ENCODE data around the gene CDC25C.

Gene CDC25C

DNA sequence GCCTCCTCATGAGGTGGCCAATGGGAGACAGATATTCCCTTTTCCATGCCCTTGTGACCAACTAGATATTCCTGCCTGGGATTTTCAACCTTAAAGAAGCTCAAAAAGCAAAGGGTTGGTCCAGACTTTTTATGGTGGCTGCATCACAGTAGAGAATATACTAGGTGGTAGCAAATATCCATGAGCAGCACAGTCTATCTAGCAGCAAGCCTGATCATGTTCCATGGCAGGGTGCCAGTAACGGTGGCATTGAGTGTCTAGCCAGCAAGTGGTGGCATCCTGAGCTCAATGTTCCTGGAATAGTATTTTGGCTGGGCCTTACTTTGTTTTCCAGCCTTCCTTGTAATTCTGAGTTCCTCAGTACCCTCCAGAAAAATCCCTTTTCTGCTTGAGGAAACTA, 25.8 kb downstream of the CDC25C start:
- ChIA-PET CTCF (no interaction called here), POLR2A (no interaction called here)
- TF ChIP-seq, protein P1, sequence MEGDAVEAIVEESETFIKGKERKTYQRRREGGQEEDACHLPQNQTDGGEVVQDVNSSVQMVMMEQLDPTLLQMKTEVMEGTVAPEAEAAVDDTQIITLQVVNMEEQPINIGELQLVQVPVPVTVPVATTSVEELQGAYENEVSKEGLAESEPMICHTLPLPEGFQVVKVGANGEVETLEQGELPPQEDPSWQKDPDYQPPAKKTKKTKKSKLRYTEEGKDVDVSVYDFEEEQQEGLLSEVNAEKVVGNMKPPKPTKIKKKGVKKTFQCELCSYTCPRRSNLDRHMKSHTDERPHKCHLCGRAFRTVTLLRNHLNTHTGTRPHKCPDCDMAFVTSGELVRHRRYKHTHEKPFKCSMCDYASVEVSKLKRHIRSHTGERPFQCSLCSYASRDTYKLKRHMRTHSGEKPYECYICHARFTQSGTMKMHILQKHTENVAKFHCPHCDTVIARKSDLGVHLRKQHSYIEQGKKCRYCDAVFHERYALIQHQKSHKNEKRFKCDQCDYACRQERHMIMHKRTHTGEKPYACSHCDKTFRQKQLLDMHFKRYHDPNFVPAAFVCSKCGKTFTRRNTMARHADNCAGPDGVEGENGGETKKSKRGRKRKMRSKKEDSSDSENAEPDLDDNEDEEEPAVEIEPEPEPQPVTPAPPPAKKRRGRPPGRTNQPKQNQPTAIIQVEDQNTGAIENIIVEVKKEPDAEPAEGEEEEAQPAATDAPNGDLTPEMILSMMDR (IDR thresholded peaks at IDR 0.05; ENCODE audit: insufficient read depth, low read length, missing control alignments): no peak
- DNase-seq (ENCODE audit: low read depth, low spot score): no peak
- H3K4me3 ChIP-seq (ENCODE audit: low read depth, low read length): no peak overlapping the region

DNA sequence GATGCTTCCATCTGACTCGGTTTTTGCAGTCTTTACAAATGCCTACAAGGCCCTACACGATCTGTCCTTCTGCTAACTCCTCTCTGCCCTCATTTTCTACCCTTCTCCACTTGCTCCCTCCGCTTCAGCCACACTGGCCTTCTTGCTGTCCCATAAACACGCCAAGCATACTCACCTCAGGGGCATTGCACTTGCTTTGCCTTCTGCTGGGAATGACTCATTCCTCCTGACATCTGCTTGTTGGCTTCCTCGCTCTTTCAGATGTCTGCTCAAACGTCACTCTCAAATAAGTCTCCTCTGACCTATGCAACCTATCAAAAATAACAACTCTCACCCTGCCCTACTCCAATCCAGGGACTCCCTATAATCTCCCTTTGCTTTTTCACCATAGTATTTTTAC, 28.2 kb downstream of the CDC25C start:
- H3K4me3 ChIP-seq (ENCODE audit: low read depth, low read length): no peak overlapping the region
- no peak for DNase-seq (ENCODE audit: low read depth, low spot score)
- CTCF ChIA-PET: no interaction called here
- TF ChIP-seq, protein P1 (IDR thresholded peaks at IDR 0.05; ENCODE audit: insufficient read depth, low read length, missing control alignments): no peak
- POLR2A ChIA-PET: no interaction called here

DNA sequence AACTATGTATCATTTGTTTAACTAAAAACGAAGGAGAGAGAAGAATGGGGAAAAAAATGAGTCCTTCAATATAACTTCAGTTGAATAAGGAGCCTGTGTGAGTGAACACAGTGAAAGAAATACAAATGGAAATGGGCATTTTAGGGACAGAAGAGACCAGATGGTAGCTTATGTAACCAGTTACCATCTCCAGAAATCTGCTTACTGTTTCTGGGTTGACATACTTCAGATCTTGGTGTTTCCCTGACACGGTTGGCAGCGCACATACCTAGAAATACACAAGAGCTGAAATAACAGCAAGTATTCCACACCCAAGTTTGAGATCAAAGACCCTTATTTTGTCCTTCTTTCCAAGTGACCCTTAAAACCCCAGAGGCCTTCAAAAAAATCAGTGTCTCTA, 42.3 kb downstream of the CDC25C start:
- ChIA-PET POLR2A (no interaction called here), CTCF (no interaction called here)
- no peak for DNase-seq (ENCODE audit: low read depth, low spot score)
- TF ChIP-seq, protein P1 (IDR thresholded peaks at IDR 0.05; ENCODE audit: insufficient read depth, low read length, missing control alignments): no peak
- no peak overlapping the region for H3K4me3 ChIP-seq (ENCODE audit: low read depth, low read length)

DNA sequence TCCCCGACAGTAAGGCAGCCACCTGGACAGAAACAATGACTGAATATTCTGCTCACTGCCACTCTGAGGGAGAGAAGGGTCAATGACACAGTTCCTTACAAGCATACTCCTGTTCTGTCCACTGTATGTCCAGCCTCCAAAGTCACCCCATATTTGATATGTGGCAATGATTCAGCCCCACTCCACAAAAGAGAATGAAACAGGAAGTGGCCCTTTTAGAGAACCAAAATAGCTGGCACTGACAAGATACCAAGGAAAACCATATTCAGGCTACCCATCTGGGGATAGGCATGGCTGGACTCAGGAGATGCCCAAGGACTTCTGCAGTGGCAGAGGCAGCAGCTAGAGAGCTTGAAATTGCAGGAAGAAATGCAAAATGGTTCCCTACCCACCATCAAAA, 44.4 kb downstream of the CDC25C start:
- DNase-seq (ENCODE audit: low read depth, low spot score): no peak
- CTCF ChIA-PET: interaction anchor here (0.9 to 1.0 kb wide), 2 partner anchors 58 to 63 kb away, joined by 3 read pairs; no protein-coding TSS in a partner anchor
- H3K4me3 ChIP-seq (ENCODE audit: low read depth, low read length): no peak overlapping the region
- TF ChIP-seq, protein P1 (IDR thresholded peaks at IDR 0.05; ENCODE audit: insufficient read depth, low read length, missing control alignments): no peak
- POLR2A ChIA-PET: no interaction called here

DNA sequence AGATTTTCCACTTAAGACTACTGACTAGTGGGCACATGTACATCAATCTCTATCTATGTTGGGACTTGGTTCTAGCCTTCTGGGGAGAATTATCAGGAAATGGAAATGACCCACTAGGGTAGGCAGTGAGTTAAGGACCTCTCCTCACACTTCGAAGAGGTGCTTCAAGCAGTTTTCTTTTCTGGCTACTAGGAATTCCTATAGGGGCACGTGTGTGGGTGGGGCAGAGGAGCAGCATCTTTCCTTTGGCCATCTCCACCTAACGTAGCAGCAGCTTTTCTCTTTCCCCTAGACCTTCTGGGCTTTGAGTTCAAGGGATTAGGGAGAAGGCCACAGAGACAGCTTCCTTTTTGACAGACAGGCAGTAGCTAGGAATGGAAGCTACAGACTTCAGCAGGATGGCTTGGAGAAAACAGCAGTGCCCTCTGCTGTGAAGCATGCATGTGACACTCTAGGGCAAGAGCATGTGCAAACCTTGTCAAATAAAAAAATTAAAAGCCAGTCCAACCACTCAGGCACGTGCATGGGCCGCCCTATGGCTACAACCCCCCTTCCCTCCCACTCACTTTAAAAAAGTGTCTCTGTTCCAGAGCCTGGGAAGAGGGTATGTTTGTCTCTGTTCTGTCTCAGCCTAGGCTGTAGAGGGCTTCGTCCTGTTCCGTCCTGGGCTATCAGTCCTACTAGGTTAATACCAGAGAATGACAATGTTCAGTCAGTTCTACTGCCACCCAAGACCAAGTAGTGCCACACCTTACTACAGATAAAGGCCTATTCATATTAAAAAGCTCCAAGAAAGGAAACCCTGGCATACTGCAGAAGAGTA, 48.5 kb downstream of the CDC25C start:
- ChIA-PET POLR2A (no interaction called here), CTCF (interaction anchor here (0.6 to 6.7 kb wide), 28 partner anchors 9 to 248 kb away, joined by 3 to 122 read pairs (median 4); partner anchors contain the start of genes BRD8, GFRA3, KDM3B and KIF20A)
- no peak for DNase-seq (ENCODE audit: low read depth, low spot score)
- H3K4me3 ChIP-seq (ENCODE audit: low read depth, low read length): no peak overlapping the region
- TF ChIP-seq, protein P1 (IDR thresholded peaks at IDR 0.05; ENCODE audit: insufficient read depth, low read length, missing control alignments): peak; percentile 66

DNA sequence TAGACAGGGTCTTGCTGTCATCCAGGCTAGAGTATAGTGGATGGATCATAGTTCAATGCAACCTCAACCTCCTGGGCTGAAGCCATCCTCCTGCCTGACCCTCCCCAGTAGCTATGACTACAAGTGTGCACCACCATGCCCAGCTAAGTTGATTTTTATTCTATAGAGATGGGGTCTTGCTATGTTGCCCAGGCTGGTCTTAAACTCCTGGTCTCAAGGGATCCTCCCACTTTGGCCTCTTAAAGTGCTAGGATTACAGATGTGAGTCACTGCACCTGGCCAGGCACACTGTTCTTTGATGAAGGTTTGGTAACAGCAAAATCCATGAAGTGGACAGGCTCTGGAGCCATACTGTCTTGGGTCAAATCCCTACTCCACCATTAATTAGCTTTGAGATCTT, 50.7 kb downstream of the CDC25C start:
- no peak overlapping the region for H3K4me3 ChIP-seq (ENCODE audit: low read depth, low read length)
- CTCF ChIA-PET: interaction anchor here (0.7 to 6.7 kb wide), 5 partner anchors 16 to 101 kb away, joined by 3 to 122 read pairs (median 4); partner anchors contain the start of gene KIF20A
- TF ChIP-seq, protein P1 (IDR thresholded peaks at IDR 0.05; ENCODE audit: insufficient read depth, low read length, missing control alignments): no peak
- DNase-seq (ENCODE audit: low read depth, low spot score): no peak
- POLR2A ChIA-PET: no interaction called here
